B cell (primary cell): Measurements from ENCODE around the gene ZNF143.

ENCODE experiments used
- CTCF ChIP-seq: fragments of 200-600 bp; IDR thresholded peaks from one replicate; pipeline ENCODE4 v1.8.0; 2022; ENCODE audit warnings: antibody characterized with exemption, mild to moderate bottlenecking
- EZH2 ChIP-seq: IDR thresholded peaks from 2 replicates; pipeline ENCODE4 v1.6.1; 2012; ENCODE audit warnings: borderline replicate concordance, low read depth, mild to moderate bottlenecking, moderate library complexity, low read length; ENCODE audit not compliant: insufficient read depth, poor library complexity, severe bottlenecking

- TF ChIP-seq CTCF (no peak), EZH2 (no peak)
Measured at GRCh38 chr11:9446230-9446629, 14.6 kb upstream of the ZNF143 start.
